Left hindlimb (tissue), 1 donor: ENCODE results near the gene APBA1.

ENCODE experiments used
- DNase-seq: peaks from one replicate; pipeline ENCODE4 v3.0.0-alpha.2; 2018

Gene APBA1

DNA sequence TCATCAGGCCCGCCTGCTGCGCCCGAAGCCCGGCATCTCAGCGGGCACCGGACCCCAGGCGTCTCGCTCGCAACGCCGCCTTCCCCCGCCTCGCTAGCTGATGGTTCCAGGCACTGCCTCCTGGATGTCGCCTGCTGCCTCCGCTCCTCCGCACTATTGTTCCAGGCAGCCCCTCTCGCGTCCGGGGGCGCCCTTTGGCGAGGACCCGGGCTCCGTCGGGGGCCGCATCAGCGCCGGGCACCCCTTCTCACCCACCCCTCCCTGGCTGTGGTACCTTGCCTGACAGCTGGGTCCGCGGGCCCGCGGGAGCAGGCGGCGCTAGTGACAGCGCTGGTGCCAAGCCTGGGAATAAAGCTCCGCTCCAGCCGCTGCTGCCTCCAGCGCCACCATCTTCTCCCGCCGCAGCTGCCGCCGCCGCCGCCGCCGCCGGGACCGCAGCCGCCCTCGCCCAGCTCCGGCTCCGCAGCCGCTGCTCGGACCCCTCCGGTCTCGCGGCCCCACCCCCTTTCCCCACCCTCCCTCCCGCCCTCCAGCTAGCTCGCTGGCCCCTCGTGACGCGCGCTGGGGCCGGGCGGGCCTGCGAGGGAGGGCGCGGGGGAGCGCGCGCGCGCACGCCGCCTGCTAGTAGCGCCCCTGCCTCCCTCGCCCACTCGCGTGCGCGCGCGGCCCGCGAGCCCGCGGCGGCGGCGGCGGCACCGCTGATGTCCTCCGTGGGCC is at the start of gene APBA1:
TSS of gene APBA1 (minus strand) at position 493 of the 717 bp plus-strand sequence.
- peak; percentile 90 for DNase-seq

DNA sequence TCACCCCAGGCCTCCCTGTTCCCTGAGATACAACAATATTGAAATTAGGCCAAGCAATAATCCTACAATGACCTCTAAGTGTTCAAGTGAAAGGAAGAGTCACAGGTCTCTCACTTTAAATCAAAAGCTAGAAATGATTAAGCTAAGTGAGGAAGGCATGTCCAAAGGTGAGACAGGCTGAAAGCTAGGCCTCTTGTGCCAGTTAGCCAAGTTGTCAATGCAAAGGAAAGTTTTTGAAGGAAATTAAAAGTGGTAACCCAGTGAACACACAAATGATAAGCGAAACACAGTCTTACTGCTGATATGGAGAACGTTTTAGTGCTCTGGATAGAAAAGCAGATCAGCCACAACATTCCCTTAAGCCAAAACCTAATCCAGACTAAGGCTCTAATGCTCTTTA is 47.8 kb upstream of the APBA1 start:
- no peak for DNase-seq

DNA sequence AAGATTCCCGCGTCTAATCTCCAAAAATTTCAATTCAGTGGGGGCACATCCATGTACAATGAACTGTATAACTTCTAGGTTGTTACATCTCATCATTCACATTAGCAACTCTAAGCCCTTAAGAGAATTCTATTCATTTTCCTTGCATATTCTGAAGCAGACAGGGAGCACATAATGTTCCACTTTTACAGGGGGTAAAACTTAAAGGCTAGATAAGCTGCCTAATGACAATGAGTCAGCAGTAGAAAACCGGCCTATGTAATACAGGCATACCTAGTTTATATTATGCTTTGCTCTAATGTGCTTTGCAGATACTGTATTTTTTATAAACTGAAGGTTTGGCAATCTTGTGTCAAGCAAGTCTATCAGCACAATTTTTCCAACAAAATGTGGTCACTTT is 47.2 kb upstream of the APBA1 start:
- no peak for DNase-seq

DNA sequence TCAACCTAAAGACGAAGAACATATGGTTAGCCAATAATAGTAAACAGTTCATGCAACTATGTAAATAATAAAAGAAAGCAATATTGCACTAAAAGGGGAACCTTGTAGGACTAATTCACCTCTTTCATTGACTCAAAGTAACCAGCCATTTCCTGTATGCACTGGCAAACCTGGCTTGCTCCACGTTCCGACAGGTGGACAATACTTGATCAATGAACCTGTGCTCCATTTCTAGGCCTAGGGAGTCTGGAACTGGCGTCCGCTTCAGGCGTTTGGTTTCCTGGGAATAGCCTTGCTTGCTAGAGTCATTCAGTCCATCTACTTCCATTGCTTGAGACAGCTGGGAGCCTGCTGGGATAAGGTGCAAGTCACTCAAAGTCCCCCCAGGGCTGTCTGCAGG is 46.0 kb upstream of the APBA1 start:
- no peak for DNase-seq

DNA sequence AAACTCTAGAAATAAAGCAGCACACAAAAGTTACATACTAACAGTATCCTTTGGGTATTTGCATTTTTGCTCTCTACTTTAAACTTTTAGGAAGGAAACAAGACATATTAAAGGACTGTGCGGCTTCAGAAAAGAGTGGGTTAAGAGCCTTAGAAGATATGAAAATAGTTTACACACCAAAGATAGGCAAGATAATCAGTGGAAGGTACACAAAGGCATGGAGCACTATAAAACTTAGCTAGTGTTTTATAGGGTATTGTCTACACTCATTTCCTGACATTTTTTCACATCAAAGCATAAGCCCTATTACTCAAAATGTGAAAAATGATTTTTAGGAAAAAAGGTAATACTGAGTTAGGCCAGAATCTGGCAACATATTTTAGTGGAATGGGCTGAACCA is 43.7 kb upstream of the APBA1 start:
- DNase-seq, result no peak

DNA sequence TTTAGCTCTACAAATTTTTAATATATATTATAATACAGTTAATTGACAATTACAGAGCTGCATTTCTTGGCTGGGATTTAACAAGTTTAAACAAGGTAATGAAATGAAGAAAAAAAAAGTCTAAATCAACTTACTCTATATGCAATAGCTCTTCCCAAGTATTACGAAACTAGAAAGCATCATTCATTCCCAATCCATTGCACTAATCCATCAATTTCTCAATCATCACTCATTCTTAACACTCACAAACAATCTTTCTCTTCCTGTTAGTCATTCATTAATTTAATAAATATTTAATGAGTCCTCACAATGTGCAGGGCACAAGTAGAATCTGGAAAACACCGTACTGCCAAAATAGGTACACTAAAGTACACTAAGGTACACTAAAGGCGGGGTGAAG is 42.9 kb upstream of the APBA1 start:
- DNase-seq, result no peak

DNA sequence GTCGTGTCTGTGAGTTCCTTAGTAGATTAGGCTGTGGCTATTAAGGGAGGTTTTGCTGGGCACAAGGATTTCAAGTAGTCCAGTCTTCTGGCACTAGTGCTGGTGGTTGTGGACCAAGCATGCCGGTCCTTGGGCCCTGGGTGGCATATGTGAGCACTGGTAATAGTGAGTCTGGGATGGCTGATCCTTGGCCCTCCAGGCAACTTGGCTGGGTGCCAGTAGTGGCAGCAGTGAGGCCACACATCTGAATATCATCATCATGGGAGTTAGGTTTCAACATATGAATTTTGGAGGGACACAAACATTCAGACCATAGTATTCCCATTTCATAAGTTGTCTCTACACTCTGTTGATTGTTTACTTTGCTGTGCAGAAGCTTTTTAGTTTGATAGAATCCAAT is 25.3 kb upstream of the APBA1 start:
- DNase-seq, result no peak

DNA sequence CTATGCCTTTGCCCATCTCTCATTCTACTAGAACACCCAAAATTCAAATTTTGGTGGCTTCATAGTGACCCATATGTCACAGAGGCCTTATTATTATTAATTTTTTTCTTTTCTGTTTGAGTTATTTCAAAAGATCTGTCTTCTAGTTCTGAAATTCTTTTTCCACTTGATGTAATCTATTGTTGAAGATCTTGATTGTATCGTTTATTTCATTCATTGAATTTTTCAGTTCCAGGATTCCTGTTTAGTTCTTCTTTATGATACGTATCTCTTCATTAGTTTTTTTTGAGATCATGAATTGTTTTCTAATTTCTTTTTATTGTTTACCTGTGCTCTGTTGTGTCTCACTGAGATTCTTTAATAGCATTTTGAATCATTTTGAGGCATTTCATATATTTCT is 24.6 kb upstream of the APBA1 start:
- DNase-seq, result no peak

DNA sequence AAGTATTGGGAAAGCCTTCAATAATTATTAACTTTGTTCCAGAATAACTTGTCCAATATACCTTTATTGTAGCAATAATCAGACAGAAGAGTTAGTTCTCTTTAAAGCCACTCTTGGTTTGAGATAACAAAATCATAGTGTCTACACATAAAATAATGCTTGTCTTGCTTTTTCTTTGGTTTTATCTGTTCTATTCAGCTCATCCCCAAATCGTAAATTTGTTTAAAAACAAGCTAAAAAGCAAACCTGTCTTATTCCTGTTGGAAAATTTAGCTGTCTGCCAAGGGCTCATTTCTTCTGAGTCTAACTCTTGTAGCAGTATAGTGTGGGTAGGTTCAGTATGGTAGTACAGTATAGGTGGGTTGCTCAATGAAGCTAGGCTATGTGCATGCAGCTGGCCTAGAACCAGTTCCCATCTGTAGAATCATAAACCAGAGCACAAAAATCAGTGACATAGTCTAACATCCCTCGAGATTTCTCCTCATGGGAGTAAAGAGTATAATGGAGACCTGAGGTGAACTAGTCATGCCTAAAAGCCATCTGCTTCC is 17.9 kb upstream of the APBA1 start:
- DNase-seq, result no peak

DNA sequence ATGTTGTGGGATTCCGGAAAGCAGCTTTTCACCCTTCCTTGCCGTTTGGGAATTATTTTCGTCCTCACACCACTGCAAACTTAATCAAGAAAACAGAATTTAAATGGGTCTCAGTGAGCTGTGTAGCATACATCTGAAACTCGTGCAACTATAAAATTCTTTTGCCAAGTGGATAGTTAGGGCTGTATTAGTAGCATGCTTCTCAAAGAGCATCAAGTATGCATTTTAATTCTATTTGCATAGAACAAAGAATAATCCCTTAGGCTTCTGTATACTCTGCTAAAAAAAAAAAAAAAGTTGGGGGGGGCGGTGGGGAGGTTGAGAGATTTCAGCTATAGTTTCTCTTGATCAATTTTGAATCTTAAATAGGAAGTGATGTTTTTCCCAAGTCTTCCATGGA is 11.8 kb upstream of the APBA1 start:
- DNase-seq, result no peak

DNA sequence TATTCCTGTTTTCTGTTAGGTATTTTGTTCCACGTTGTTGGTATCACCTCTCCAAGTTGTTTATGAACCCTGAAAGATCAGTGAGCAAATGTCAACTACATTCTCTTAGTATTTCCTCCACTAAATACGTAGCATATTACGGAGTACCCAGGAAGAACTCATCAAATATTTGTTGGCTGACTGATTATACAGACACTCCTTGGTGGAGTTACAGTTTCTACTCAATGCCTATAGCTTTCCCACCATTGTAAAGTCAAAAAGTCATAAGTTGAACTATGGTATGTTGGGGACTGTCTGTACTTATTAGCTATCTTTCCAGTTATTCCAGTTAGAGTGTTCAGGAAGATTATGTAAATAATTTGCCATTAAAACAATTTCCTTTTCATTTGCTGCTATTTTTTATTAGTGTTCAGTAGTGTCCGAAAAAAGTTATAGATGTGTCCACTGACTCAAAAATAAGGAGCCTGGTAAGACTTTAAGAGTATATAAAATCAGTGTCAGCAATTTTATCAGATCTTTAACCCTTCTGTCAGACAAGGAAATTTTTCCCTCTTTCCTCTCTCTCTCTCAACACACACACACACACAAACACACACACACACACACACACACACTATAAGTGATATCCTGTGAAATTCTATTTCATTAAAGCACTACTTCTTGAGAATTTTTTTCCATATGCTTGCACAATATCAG is 6.8 kb upstream of the APBA1 start:
- no peak for DNase-seq

DNA sequence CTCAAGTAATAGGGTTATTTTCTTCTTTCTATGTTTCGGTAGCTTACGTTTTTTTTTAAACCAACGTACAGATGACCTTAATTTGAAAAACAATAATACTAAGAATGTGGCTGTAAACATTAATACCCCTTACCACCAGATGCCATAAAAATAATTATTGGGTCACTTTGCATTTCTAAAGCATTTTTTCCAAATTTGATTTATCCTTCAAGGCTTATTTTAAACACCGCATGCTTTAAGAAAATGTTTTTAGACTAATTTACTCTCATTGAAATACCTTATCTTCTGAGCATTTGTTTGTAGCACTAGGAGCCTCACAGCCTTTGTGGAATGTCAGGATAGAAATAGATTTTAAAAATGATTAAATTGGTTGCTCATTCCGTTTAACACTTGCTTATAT is 5.8 kb upstream of the APBA1 start:
- DNase-seq, result no peak

DNA sequence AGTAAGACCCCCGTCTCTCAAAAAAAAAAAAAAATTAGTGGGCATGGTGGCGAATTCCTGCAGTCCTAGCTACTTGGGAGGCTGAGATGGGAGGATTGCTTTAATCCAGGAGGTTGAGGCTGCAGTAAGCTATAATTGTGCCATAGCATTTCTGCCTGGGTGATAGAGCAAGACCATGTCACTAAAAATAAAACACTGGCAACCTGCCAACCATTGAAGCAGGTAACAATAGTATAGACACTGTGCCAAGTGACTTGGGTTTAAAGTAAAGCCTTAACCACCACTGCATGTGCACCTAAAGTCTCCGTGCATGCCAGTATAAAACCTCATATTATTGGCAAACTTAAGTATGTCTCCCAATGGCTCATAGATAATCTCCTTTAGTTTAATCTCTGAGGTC is 3.4 kb upstream of the APBA1 start:
- no peak for DNase-seq

DNA sequence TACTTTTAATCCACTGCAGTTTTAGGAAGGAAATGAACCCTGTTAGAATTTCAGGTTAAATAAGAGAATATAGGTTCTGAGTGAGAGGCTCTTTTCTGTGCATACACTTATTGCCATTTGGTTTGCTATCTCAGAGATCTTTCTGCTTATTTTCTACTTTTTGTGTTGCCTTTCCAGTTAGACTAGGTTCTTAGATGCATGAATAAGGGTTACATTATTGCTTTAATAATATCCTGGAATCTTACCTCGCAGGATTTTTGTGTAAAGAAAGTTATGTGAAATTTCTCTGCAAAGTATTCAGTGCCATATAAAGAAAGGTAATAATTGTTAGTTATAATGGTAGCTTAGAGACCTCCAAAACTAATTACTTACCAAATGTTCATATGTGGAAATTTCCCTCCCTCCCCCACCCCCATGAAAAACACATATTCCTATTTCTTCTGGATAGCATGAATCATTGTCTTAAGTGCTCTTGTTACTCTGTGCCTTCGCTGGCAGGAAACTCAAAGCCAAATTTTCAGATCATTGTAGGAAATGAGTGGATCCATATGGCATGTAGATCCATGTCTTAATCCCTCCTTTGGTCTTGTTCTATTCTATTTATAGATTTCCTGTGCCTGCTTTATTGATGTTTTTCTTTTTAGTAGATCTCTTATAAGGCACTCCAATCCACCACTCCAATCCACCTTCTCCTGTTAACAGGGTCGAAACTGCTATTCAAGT is 2.7 kb upstream of the APBA1 start:
- DNase-seq, result no peak

DNA sequence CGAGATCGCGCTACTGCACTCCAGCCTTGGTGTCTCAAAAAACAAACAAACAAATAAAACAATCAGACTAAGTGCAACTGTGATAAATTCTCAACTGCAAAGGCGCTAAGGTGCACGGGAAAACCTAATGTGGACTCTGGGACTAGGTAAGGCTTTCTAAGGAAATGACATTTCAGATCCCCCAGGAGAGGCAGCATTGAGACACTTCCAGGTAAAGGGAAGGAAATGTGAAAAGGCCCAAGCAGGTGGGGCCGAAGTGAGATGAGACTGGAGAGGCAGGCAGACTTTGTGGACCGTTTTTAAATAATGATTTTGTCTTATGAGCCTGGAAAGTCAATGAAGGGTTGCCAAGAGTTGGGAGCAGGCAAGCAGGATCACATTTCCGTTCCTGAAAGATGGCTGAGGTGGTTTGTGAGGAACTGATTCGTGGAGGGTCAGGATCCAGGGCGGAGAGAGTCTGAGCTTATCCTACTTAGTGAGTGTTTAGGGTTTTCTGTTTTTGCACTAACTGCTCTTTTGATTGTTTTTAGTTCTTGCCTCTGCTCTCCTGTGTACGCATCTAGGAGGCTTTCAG is 2.0 kb upstream of the APBA1 start:
- no peak for DNase-seq

DNA sequence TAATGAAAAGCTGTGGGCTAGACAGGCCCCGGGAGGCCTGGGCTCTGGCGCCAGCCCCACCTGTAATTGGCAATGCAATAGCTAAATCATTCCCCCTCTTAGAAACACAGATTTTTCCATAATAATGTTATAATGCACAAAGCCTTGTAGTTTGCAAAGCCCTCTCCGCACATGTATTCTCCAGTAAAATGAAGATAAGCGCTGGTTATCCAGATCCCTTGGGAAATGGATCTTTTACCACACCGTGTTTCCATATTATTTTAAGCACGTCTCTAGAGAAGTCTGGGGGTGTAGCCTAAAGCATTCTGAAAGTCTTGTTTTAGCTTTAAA is 1.1 kb upstream of the APBA1 start:
- DNase-seq, result no peak

DNA sequence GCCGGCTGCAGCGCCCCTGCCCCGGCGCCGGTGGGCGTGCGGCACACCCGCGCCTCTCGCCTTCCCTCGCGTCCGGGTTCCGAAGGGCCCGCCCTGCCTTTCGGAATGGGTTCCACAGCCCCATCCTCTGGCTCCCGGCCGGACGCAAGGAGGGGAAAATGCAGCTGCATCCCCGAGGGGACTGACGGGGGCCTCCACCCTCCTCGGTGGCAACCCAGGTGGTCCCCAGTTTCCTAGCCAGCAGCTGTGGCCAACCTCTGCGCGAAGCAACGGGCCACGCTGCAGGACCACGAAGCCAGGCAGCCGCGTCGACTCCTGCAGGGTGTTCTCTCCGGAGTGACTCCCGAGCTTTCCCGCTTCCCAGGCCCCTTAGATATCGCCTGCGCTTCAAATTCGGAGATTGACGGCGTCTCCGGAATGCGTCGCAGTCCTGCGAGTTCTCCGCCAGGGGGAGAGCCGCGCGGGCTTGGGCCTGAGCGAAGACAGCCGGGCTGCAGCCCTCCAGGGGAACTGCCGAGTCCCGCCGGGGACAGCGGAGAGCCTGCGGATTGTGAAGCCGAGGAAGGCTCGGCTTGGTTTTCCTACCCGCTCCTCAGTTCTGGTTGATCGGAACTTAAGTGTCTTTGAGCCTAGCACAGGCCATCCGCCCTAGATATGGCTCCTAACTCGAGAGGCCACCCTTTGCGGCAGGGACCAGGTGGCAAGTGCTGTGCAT is 582 bp upstream of the APBA1 start:
- DNase-seq, result peak; percentile 89

DNA sequence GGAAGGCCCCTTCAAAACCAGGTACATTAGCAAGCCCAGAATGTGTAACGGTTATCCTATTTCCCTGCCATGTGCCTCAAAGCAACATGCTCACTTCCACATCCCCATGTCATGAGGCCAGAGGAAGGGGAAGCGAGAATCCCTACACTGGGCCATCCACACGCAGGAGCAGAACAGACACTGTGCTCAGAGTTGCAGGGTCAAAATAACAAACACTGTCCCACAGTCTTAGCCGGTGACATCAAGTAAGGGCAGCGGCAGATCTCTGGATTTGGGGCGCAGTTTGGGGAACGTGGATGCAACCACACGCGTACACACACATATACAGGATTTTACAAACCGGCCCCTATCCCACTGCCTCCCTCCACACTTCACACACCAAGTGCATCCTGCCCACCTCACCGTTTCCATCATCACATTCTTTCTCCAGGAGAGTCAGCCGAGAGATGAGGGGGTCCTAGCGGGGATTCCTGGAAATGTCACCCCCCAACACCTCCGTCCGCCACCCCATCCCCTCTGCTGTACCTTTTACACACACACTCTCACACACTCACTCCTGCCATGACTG is 776 bp downstream of the APBA1 start:
- DNase-seq, result no peak

DNA sequence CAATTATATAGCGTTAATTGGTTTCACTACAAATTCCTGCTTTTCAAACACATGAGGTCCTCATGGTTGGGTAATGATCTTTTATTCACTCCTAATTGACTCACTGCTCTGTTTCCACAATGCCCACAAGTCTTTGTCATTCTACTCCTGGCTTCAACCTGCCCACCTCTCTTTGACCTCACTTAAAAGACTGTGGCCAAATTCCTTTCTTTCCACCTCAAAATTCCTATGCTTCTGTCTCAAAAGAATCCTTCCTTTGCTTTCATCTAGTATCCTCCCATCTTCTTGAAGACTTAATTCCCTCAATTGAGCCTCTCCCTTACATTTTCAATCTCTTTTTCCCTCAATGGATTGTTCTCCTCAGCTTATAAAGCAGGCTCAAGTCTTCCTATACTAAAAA is 4.9 kb downstream of the APBA1 start:
- no peak for DNase-seq

DNA sequence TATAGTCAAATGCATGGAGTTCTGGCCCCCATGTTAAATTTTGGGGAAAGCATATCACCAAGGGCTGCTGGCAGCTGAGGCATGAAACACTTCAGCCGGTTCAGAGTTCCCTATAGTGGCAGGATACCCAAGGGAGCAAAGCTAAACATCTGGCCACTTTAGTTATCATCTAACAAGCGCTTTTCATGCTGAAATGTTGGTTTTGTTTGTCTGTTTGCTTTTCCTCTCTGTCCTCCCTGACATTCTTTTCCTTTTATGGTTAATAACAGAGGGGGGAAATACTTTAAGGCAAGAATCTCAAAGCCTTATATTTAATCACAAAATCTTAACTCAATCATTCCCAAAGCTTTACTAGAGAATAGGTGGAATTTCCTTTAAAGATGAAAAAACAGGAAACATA is 11.9 kb downstream of the APBA1 start:
- DNase-seq, result no peak

DNA sequence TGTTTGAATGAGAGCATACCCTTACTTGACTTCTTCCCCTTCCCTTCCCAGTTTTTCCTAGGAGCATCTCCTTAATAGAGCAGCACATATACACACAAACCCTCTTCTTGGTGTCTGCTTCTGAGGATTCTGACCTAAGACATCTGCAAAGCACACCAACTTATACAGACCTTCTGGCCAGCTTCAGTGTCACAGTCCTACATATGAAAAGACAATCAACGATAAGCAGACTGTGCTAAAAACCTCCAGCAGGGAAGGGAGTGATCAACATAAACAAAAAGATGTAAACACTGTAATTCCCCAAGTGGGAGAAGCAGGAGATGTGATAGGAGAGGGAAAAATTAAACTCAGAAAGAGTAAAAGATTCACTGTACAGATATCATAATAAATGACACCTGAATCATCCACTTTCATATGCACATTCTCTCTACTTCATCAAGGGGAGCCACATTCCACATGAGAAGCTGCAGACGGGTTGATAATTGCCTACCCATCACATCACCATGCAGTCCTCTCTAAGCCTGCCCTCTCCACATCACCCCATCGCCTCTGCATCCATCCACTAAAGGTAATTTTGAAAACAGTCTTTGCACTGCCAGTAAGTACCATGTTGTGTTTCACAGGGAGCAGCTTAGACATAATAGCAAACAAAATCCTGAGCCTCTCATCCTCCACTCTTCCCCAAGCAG is 13.0 kb downstream of the APBA1 start:
- DNase-seq, result no peak

DNA sequence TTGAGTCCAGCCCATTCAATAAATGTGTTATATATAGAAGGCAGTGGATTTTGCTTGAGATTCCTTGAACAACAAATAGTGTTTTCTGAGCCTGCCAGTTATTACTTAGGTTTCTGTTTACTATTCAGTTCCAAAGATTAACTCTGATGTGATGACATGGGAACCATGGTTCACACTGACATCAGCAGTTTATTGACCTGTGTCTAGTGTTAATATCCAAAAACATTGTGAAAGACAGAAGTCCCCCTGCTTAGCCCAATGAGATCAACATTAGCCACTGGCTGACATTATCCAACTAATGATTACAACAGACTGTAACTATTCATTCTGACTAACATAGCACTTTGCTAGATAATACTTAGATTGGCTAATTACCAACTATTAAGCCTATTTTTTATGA is 14.9 kb downstream of the APBA1 start:
- DNase-seq, result no peak
